Measurements from ENCODE around the gene SLC44A4.

The SLC44A4 gene

GRCh38 chr6:31900917-31901414, 22.2 kb upstream of the SLC44A4 start:
- peak in 1 of 3 experiments; percentile 59 for DNase-seq

GRCh38 chr6:31899882-31900722, 21.3 kb upstream of the SLC44A4 start:
- no peak for DNase-seq

- no peak for DNase-seq
These were observed 20.4 kb upstream of the SLC44A4 start for GRCh38 chr6:31899215-31899614.

- peak; percentile 59 to 79 (median 75) for DNase-seq
These were observed 19.7 kb upstream of the SLC44A4 start for GRCh38 chr6:31898383-31899011.

- peak; percentile 83 to 85 (median 85) for DNase-seq
These were observed 19.0 kb upstream of the SLC44A4 start, which contains the start of gene EHMT2 for GRCh38 chr6:31897612-31898382. EHMT2 (minus strand) TSS chr6:31897698; CDS start chr6:31897677, 21 bp downstream.

- DNase-seq: peak in 1 of 3 experiments; percentile 46
These were observed 18.2 kb upstream of the SLC44A4 start for GRCh38 chr6:31896856-31897611.

- DNase-seq: no peak
These were observed 17.7 kb upstream of the SLC44A4 start for GRCh38 chr6:31896493-31896855.

- no peak for DNase-seq
These were observed 14.0 kb upstream of the SLC44A4 start for GRCh38 chr6:31892821-31893220.

GRCh38 chr6:31889331-31889972, 10.7 kb upstream of the SLC44A4 start:
- DNase-seq: no peak

GRCh38 chr6:31888276-31889258, 9.8 kb upstream of the SLC44A4 start:
- DNase-seq: peak in 2 of 3 experiments; percentile 5 to 16

GRCh38 chr6:31887173-31888007, 8.6 kb upstream of the SLC44A4 start:
- DNase-seq: no peak

GRCh38 chr6:31886541-31886991, 7.8 kb upstream of the SLC44A4 start:
- no peak for DNase-seq

GRCh38 chr6:31884528-31885035, 5.8 kb upstream of the SLC44A4 start:
- DNase-seq: no peak

- no peak for DNase-seq
These were observed 4.9 kb upstream of the SLC44A4 start for GRCh38 chr6:31883676-31884075.

- peak in 1 of 3 experiments; percentile 12 for DNase-seq
These were observed 3.5 kb upstream of the SLC44A4 start for GRCh38 chr6:31882344-31882743.

GRCh38 chr6:31881136-31881859, 2.5 kb upstream of the SLC44A4 start:
- DNase-seq: no peak

- no peak for DNase-seq
These were observed 1.8 kb upstream of the SLC44A4 start for GRCh38 chr6:31880616-31881015.

- DNase-seq: no peak
These were observed 1.1 kb upstream of the SLC44A4 start for GRCh38 chr6:31879901-31880300.

- no peak for DNase-seq
These were observed 346 bp upstream of the SLC44A4 start for GRCh38 chr6:31879143-31879542.
